HEK293T (cell line): ENCODE data around the gene SLC39A3.

ENCODE experiments used
- CTCF ChIA-PET: fragments of 350-600 bp; formaldehyde crosslinking; extraction: SDS; loops from one replicate; lab custom pipeline; 2021; ENCODE audit warnings: antibody characterized with exemption, inconsistent platforms; lab: Yijun Ruan, JAX
- POLR2A ChIA-PET: fragments of 350-600 bp; formaldehyde crosslinking; extraction: SDS; loops from one replicate; lab custom pipeline; 2020; ENCODE audit warnings: antibody characterized with exemption, inconsistent platforms; lab: Yijun Ruan, JAX
- DNase-seq: peaks from one replicate; pipeline ENCODE4 v3.0.0; 2012; ENCODE audit warnings: mixed read lengths; ENCODE audit errors: extremely low spot score
- ARNT ChIP-seq: fragments of 450-650 bp; IDR thresholded peaks from 2 replicates; pipeline ENCODE4 v1.6.1; 2017; ENCODE audit warnings: mild to moderate bottlenecking
- BHLHE40 ChIP-seq: fragments of 450-650 bp; IDR thresholded peaks from 2 replicates; pipeline ENCODE4 v1.6.1; 2016; ENCODE audit warnings: mild to moderate bottlenecking, moderate library complexity, borderline replicate concordance
- CTBP1 ChIP-seq: fragments of 450-650 bp; IDR thresholded peaks from 2 replicates; pipeline ENCODE4 v1.6.1; 2016; ENCODE audit warnings: borderline replicate concordance
- ELF4 ChIP-seq: fragments of 450-650 bp; IDR thresholded peaks from 2 replicates; pipeline ENCODE4 v1.6.1; 2017; ENCODE audit warnings: antibody characterized with exemption
- FOXA1 ChIP-seq: fragments of 450-650 bp; IDR thresholded peaks from 2 replicates; pipeline ENCODE4 v1.6.1; 2016; ENCODE audit warnings: mild to moderate bottlenecking
- FOXK2 ChIP-seq: fragments of 450-650 bp; IDR thresholded peaks from 2 replicates; pipeline ENCODE4 v1.6.1; 2016; ENCODE audit warnings: mild to moderate bottlenecking
- FOXM1 ChIP-seq: fragments of 450-650 bp; IDR thresholded peaks from 2 replicates; pipeline ENCODE4 v1.6.1; 2017; ENCODE audit warnings: mild to moderate bottlenecking, borderline replicate concordance
- HDGF ChIP-seq: fragments of 450-650 bp; IDR thresholded peaks from 2 replicates; pipeline ENCODE4 v1.6.1; 2017; ENCODE audit warnings: antibody characterized with exemption, borderline replicate concordance
- L3MBTL2 ChIP-seq: fragments of 450-650 bp; conservative IDR thresholded peaks from 2 replicates; pipeline ENCODE4 v1.6.1; 2016; ENCODE audit warnings: mild to moderate bottlenecking
- LEF1 ChIP-seq: fragments of 450-650 bp; IDR thresholded peaks from 2 replicates; pipeline ENCODE4 v1.6.1; 2017; ENCODE audit warnings: mild to moderate bottlenecking, borderline replicate concordance
- NFRKB ChIP-seq: fragments of 450-650 bp; IDR thresholded peaks from 2 replicates; pipeline ENCODE4 v1.6.1; 2016; ENCODE audit warnings: mild to moderate bottlenecking, moderate library complexity
- PKNOX1 ChIP-seq: fragments of 450-650 bp; IDR thresholded peaks from 2 replicates; pipeline ENCODE4 v1.6.1; 2016
- SP1 ChIP-seq: fragments of 450-650 bp; IDR thresholded peaks from 2 replicates; pipeline ENCODE4 v1.6.1; 2017
- SUZ12 ChIP-seq: fragments of 450-650 bp; IDR thresholded peaks from 2 replicates; pipeline ENCODE4 v1.6.1; 2016; ENCODE audit warnings: mild to moderate bottlenecking
- TARDBP ChIP-seq: fragments of 450-650 bp; IDR thresholded peaks from 2 replicates; pipeline ENCODE4 v1.6.1; 2016
- ZNF384 ChIP-seq: fragments of 450-650 bp; IDR thresholded peaks from 2 replicates; pipeline ENCODE4 v1.6.1; 2016

SLC39A3 gene

GRCh38 chr19:2761309-2761677, 21.5 kb upstream of the SLC39A3 start:
- POLR2A ChIA-PET: no interaction called here
- TF ChIP-seq FOXK2: no peak
- TF ChIP-seq ARNT: no peak
- no peak for TF ChIP-seq NFRKB
- no peak for TF ChIP-seq FOXM1
- no peak for TF ChIP-seq CTBP1
- TF ChIP-seq SUZ12: no peak
- TF ChIP-seq ZNF384: no peak
- no peak for TF ChIP-seq ELF4
- TF ChIP-seq TARDBP: no peak
- no peak for TF ChIP-seq FOXA1
- no peak for TF ChIP-seq SP1
- no peak for TF ChIP-seq PKNOX1
- CTCF ChIA-PET: no interaction called here
- no peak for DNase-seq

- ChIA-PET CTCF (no interaction called here), POLR2A (no interaction called here)
- no peak for DNase-seq
- no peak for TF ChIP-seq CTBP1
- no peak for TF ChIP-seq BHLHE40
- no peak for TF ChIP-seq PKNOX1
- TF ChIP-seq SP1: no peak
- TF ChIP-seq ZNF384: no peak
- TF ChIP-seq ARNT: no peak
- TF ChIP-seq ELF4: no peak
- no peak for TF ChIP-seq NFRKB
- TF ChIP-seq TARDBP: no peak
- TF ChIP-seq LEF1: no peak
- no peak for TF ChIP-seq FOXA1
- no peak for TF ChIP-seq HDGF
- TF ChIP-seq FOXM1: no peak
- TF ChIP-seq L3MBTL2: no peak
- no peak for TF ChIP-seq FOXK2
Measured at GRCh38 chr19:2759965-2760364, 20.1 kb upstream of the SLC39A3 start.

GRCh38 chr19:2759362-2759761, 19.5 kb upstream of the SLC39A3 start:
- ChIA-PET POLR2A (no interaction called here), CTCF (no interaction called here)
- no peak for DNase-seq
- no peak for TF ChIP-seq ARNT
- no peak for TF ChIP-seq NFRKB
- TF ChIP-seq FOXA1: no peak
- no peak for TF ChIP-seq ZNF384
- no peak for TF ChIP-seq LEF1
- TF ChIP-seq SP1: no peak
- TF ChIP-seq SUZ12: no peak
- no peak for TF ChIP-seq PKNOX1
- TF ChIP-seq BHLHE40: no peak
- no peak for TF ChIP-seq TARDBP

GRCh38 chr19:2758601-2759313, 18.9 kb upstream of the SLC39A3 start:
- DNase-seq: no peak
- CTCF ChIA-PET: no interaction called here
- POLR2A ChIA-PET: no interaction called here
- TF ChIP-seq BHLHE40: no peak
- TF ChIP-seq PKNOX1: no peak
- TF ChIP-seq FOXA1: no peak
- no peak for TF ChIP-seq TARDBP
- TF ChIP-seq CTBP1: no peak
- no peak for TF ChIP-seq ZNF384
- no peak for TF ChIP-seq ARNT
- no peak for TF ChIP-seq HDGF
- no peak for TF ChIP-seq FOXK2
- TF ChIP-seq SP1: no peak
- TF ChIP-seq LEF1: no peak
- TF ChIP-seq SUZ12: no peak
- TF ChIP-seq NFRKB: no peak
- TF ChIP-seq FOXM1: no peak
- no peak for TF ChIP-seq ELF4
- no peak for TF ChIP-seq L3MBTL2

GRCh38 chr19:2756921-2757881, 17.4 kb upstream of the SLC39A3 start:
- no peak for DNase-seq
- no peak for TF ChIP-seq L3MBTL2
- no peak for TF ChIP-seq FOXK2
- TF ChIP-seq TARDBP: no peak
- TF ChIP-seq ELF4: no peak
- no peak for TF ChIP-seq HDGF
- TF ChIP-seq LEF1: no peak
- no peak for TF ChIP-seq FOXM1
- no peak for TF ChIP-seq FOXA1
- TF ChIP-seq PKNOX1: no peak
- TF ChIP-seq CTBP1: no peak
- ChIA-PET POLR2A (no interaction called here), CTCF (no interaction called here)
